Immature natural killer cell (primary cell): ENCODE data around the gene B4GALT6. TPM values are rescaled to one million over a fixed set of nuclear protein-coding genes. Genes with fewer than 3 reads are reported as not detected.
A peak's percentile ranks its signal among the peaks of the same experiment; 100 is the strongest.

Source experiments
- DNase-seq, 3 donors: peaks; one replicate each; pipeline ENCODE4 v3.0.0; 2022; ENCODE audit warnings: mixed read lengths in 1 of 3
- H3K27ac Mint-ChIP-seq, 6 donors: one replicate each; pipeline ENCODE4 v1.8.0; 2020; ENCODE audit warnings: mixed read lengths in 6 of 6, mild to moderate bottlenecking in 5 of 6, inconsistent platforms in 4 of 6, moderate library complexity in 3 of 6
- H3K27me3 Mint-ChIP-seq, 3 donors: one replicate each; pipeline ENCODE4 v1.8.0; 2020 to 2021; ENCODE audit warnings: low read depth in 3 of 3, mild to moderate bottlenecking in 3 of 3, mixed read lengths in 3 of 3, moderate library complexity in 3 of 3, inconsistent platforms in 1 of 3
- H3K36me3 Mint-ChIP-seq, 3 donors: one replicate each; pipeline ENCODE4 v1.8.0; 2020; ENCODE audit warnings: mixed read lengths in 3 of 3, inconsistent platforms in 2 of 3, mild to moderate bottlenecking in 2 of 3
- H3K4me1 Mint-ChIP-seq, 2 donors: one replicate each; pipeline ENCODE4 v1.8.0; 2020; ENCODE audit warnings: inconsistent platforms in 2 of 2, mild to moderate bottlenecking in 2 of 2, mixed read lengths in 2 of 2, moderate library complexity in 1 of 2
- H3K4me3 Mint-ChIP-seq, 5 donors: one replicate each; pipeline ENCODE4 v1.8.0; 2020; ENCODE audit warnings: mild to moderate bottlenecking in 5 of 5, mixed read lengths in 5 of 5, inconsistent platforms in 3 of 5, moderate library complexity in 3 of 5
- H3K9me3 Mint-ChIP-seq, 6 donors: one replicate each; pipeline ENCODE4 v1.8.0; 2020; ENCODE audit warnings: mild to moderate bottlenecking in 6 of 6, mixed read lengths in 6 of 6, inconsistent platforms in 4 of 6, moderate library complexity in 3 of 6
- polyA plus RNA-seq, 3 donors: library from polyadenylated mRNA; unstranded; fragments of 300-500 nt; fragmentation: Illumina TruSeq; gene quantifications; one replicate each; pipeline ENCODE4 v1.2.3, GENCODE V29; 2021

B4GALT6 gene
- polyA plus RNA-seq, 3 donors from 2014 or later: 0.83 to 3.2 (median 1.5) TPM

DNA sequence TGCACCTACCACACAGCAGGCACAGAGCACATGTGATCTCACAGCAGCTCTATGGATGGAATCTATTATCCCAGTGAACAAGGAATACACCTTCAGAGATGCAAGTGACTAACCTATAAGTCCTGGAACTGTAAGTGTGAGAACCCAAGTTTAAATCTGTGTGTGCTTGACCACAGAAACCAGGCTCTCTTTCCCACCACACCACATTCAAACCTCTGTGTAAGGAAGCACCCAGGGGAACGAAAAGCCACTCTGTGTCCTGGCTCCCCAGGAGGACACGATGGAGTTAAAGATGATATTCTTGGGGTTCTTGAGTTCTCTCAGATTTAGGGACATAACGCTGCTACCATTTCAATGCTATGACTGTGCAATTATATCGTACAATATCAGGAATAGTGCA, 53.8 kb downstream of the B4GALT6 start:
- Mint-ChIP-seq H3K36me3 (peaks cover 0 to 8% (median 5%) of the 10 kb centered on the region in 3 donors), H3K4me3 (no peak overlapping the region), H3K4me1 (peaks cover 49 to 52% of the 10 kb centered on the region in 2 donors), H3K27ac (peak overlapping the region in 5 of 6 donors; percentile 23 to 78 (median 24)), H3K27me3 (peaks cover 0 to 2% (median 0%) of the 10 kb centered on the region in 3 donors), H3K9me3 (no peaks in the 10 kb centered on the region)
- no peak for DNase-seq

DNA sequence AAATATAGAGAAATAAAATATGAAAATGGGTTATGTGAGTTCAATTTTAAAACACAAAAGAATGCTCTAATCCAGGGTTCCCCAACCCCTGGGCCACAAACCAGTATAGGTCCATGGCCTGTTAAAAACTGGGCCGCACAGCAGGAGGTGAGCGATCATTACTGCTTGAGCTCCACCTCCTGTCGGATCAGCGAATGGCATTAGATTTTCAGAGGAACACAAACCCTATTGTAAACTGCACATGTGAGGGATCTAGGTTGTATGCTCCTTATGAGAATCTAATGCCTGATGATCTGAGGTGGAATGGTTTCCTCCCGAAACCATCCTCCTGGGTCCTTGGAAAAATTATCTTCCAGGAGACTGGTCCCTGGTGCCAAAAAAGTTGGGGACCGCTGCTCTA, 58.0 kb downstream of the B4GALT6 start:
- Mint-ChIP-seq H3K9me3 (no peaks in the 10 kb centered on the region), H3K4me1 (peaks cover 16% of the 10 kb centered on the region in 2 donors)
- DNase-seq: no peak

DNA sequence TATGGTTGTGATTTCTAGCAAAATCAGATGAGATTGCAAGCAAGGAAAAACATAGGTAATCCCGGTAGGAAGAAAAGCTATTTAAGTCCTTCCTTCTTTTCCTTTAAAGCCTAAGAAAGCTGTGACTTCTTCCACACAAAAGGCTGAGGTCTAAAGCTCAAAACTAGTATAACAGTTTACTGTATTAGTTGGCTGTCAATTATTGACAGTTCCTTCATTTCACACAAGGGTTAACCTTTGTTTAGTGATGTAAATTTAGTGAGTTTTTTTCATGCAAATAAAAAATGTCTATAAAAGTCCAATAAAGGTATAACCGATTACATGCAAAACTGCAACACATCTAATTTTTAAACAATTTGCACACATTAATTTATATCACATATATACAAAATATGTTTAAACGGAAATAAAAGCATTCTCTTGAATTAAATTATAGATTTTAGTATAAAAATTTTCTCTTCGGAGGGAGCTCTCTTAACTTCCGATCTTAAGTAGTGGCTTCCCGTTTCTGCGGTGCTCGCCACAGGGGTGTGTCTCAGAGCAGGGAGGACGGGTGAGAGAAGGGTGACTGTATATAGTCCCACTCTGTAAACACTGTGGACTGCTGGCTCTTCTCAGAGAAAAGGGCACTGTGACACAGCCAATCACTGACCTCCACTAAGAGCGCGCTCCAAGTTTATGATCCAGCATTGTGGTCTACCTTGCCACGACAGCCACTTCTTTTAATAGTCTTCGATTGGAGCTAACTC, 59.3 kb downstream of the B4GALT6 start:
- Mint-ChIP-seq H3K4me1 (peaks cover 6 to 7% of the 10 kb centered on the region in 2 donors), H3K4me3 (peak overlapping the region in 1 of 5 donors; percentile 59), H3K36me3 (peaks cover 0 to 9% (median 5%) of the 10 kb centered on the region in 3 donors), H3K27ac (peak overlapping the region in 1 of 6 donors; percentile 28), H3K9me3 (no peaks in the 10 kb centered on the region), H3K27me3 (peaks cover 0 to 2% (median 0%) of the 10 kb centered on the region in 3 donors)
- no peak for DNase-seq

More for the DNA sequence above, 58.0 kb downstream of the B4GALT6 start:
- Mint-ChIP-seq H3K36me3 (peaks cover 0 to 9% (median 5%) of the 10 kb centered on the region in 3 donors), H3K4me3 (no peak overlapping the region), H3K27me3 (peaks cover 0 to 2% (median 0%) of the 10 kb centered on the region in 3 donors), H3K27ac (no peak overlapping the region)

DNA sequence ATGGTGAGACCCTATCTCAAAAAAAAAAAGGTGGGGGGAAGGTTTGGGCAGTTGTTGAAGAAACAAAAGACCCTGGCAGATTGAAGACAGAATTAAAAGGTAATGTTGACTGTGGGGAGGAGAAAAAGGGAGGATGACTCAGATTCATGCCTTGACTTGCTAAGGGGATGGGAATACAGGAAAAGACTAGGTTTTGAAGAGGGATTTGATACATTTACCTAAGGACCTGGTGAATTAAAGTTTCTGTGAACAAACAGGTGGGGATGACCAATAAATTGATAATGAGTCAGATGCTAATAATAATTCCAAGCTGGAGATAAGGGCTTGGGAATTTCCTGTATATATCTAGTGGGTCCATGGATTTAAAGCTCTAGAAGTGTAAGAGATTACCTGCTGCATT, 65.1 kb downstream of the B4GALT6 start:
- DNase-seq: no peak

DNA sequence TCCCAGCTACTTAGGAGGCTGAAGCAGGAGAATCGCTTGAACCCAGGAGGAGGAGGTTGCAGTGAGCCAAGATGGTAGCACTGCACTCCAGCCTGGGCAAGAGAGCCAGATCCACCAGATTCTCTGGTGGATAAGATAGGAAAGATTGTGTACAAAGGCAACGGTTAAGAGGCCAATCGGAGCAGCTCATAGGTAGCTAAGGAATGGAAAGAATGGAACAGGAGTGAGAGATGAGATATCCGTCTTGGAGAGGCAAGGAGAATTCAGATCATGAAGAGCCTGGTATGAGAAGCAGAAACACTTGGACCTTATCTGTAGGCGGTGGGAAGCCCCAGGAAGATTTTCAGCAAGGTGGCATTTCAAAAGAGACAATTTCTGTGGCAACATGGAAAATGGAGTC, 65.6 kb downstream of the B4GALT6 start:
- Mint-ChIP-seq H3K36me3 (peaks cover 0 to 7% (median 4%) of the 10 kb centered on the region in 3 donors), H3K4me1 (no peaks in the 10 kb centered on the region), H3K27me3 (peaks cover 0 to 3% (median 1%) of the 10 kb centered on the region in 3 donors), H3K27ac (peak overlapping the region in 1 of 6 donors; percentile 18), H3K9me3 (no peaks in the 10 kb centered on the region), H3K4me3 (no peak overlapping the region)
- DNase-seq: no peak

More for the DNA sequence above, 65.1 kb downstream of the B4GALT6 start:
- H3K27me3 Mint-ChIP-seq: peaks cover 0 to 3% (median 1%) of the 10 kb centered on the region in 3 donors
- H3K36me3 Mint-ChIP-seq: peaks cover 0 to 7% (median 4%) of the 10 kb centered on the region in 3 donors
- H3K27ac Mint-ChIP-seq: no peak overlapping the region
- no peak overlapping the region for H3K4me3 Mint-ChIP-seq
- no peaks in the 10 kb centered on the region for H3K9me3 Mint-ChIP-seq
- no peaks in the 10 kb centered on the region for H3K4me1 Mint-ChIP-seq

DNA sequence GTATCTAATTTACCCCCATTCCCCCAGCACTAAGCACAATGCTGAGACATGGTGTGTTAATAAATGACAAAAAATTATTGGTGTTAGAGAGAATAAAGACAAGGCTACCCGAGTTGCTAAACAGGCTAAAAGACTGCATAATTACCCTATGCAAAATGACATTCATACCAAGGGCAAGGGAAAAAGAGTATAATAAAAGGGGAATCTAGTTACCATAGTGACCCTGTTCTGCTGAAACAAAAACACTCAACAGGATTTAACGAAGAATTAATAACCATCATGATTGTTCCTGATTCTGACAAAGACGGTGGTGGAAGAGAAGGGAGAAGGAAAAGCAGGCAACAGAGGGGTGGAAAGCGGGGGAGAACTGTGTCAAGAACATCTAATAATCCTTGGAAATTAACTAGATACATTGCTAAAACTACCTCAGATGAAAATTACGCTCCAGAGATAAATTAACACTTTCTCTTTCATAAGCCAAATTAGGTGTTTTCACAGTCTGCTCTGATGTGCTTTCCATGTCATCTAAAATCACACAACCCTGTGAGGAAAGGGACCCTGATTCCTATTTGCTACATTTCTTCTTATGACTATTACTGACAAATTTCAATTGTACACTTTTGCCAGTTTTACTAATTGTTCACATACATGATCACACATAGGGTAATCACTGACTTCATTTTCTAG, 67.2 kb downstream of the B4GALT6 start:
- no peaks in the 10 kb centered on the region for H3K9me3 Mint-ChIP-seq
- peaks cover 0 to 3% (median 1%) of the 10 kb centered on the region in 3 donors for H3K27me3 Mint-ChIP-seq
- H3K4me3 Mint-ChIP-seq: no peak overlapping the region
- peak overlapping the region in 1 of 6 donors; percentile 32 for H3K27ac Mint-ChIP-seq
- no peak for DNase-seq
- peaks cover 0 to 7% (median 4%) of the 10 kb centered on the region in 3 donors for H3K36me3 Mint-ChIP-seq
- H3K4me1 Mint-ChIP-seq: no peaks in the 10 kb centered on the region

DNA sequence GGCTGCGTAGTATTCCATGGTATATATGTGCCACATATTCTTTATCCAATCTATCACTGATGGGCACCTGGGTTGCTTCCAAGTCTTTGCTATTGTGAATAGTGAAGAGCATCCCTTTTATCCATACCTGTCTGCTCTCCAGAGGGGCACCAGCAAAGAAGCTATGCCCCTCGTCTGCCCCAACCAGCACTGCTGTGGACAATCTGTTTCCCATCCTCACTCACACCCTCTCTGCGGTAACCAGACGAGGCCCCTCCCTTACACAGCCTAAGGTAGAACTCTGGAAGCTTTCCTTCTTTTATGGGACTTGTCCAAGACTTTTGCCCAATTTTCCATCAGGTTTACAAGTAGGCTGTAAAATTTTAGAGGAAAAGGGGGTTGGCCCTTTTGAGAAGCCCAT, 67.8 kb downstream of the B4GALT6 start:
- Mint-ChIP-seq H3K27ac (no peak overlapping the region), H3K27me3 (peaks cover 0 to 3% (median 1%) of the 10 kb centered on the region in 3 donors), H3K9me3 (no peaks in the 10 kb centered on the region), H3K4me1 (no peaks in the 10 kb centered on the region), H3K4me3 (no peak overlapping the region), H3K36me3 (peaks cover 0 to 7% (median 4%) of the 10 kb centered on the region in 3 donors)
- DNase-seq: no peak

DNA sequence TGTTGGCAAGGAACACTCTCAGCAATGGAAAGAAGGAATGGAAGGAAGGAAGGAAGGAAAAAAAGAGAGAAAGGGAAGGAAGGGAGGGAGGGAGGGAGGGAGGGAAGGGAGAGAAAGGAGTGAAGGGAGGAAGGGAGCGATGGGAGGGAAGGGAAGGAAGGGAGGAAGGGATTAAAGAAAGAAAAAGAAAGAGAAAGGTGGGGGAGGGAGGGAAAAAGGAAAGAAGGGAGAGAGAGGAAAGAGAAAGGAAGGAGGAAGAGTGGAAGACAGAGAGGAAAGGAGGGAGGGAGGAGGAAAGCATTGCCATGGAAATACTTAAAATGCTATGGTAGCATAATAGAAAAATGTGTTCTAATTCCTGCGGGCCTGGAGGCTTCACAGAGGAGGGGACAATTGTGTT, 70.3 kb downstream of the B4GALT6 start:
- H3K27me3 Mint-ChIP-seq: peaks cover 2 to 3% (median 3%) of the 10 kb centered on the region in 3 donors
- H3K27ac Mint-ChIP-seq: peak overlapping the region in 1 of 6 donors; percentile 22
- H3K4me1 Mint-ChIP-seq: peaks cover 6 to 15% of the 10 kb centered on the region in 2 donors
- H3K36me3 Mint-ChIP-seq: peaks cover 0 to 4% (median under 1%) of the 10 kb centered on the region in 3 donors
- H3K9me3 Mint-ChIP-seq: no peaks in the 10 kb centered on the region
- no peak overlapping the region for H3K4me3 Mint-ChIP-seq
- DNase-seq: no peak

DNA sequence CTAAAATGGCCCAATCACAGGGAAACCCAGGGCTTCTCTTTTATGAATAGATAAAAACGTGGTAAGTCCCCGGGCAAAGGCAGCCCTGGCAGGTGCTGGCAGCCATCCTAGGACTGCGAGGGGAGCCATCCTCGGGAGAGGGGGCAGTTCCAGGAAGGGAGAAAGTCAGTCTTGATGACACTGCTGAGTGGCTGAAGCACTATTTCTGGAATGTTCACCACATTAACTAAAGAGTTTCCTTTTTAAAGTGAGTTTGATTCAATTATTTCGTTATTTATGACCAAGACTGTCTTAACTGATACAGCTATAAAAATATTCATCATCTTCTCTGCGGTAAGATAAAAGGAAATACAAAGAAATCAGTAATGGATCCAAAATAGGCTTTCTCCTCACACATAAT, 72.3 kb downstream of the B4GALT6 start:
- Mint-ChIP-seq H3K36me3 (no peaks in the 10 kb centered on the region), H3K9me3 (no peaks in the 10 kb centered on the region), H3K4me3 (no peak overlapping the region), H3K4me1 (peaks cover 6 to 15% of the 10 kb centered on the region in 2 donors), H3K27me3 (peaks cover 0 to 3% (median 2%) of the 10 kb centered on the region in 3 donors), H3K27ac (no peak overlapping the region)
- DNase-seq: no peak

DNA sequence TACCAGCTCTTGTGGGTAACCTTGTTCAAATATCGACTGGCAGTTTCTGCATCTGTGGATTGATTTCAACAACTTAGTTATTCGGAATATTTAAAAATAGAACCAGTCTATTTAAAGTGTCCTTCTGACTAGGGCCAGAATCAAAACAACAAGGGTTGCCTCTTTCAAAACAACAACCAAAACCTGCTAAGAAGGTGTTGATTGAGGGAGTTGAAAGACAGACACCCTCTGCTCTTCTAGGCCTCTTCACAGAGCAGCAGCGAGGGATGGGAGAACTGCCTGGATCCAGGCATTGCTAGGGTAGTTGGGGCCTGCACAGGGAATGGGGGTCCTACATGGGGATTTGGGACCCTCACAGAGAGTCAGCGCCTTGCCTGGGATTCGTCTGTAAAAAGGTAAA, 72.9 kb downstream of the B4GALT6 start:
- H3K27ac Mint-ChIP-seq: no peak overlapping the region
- no peaks in the 10 kb centered on the region for H3K36me3 Mint-ChIP-seq
- H3K4me3 Mint-ChIP-seq: no peak overlapping the region

DNA sequence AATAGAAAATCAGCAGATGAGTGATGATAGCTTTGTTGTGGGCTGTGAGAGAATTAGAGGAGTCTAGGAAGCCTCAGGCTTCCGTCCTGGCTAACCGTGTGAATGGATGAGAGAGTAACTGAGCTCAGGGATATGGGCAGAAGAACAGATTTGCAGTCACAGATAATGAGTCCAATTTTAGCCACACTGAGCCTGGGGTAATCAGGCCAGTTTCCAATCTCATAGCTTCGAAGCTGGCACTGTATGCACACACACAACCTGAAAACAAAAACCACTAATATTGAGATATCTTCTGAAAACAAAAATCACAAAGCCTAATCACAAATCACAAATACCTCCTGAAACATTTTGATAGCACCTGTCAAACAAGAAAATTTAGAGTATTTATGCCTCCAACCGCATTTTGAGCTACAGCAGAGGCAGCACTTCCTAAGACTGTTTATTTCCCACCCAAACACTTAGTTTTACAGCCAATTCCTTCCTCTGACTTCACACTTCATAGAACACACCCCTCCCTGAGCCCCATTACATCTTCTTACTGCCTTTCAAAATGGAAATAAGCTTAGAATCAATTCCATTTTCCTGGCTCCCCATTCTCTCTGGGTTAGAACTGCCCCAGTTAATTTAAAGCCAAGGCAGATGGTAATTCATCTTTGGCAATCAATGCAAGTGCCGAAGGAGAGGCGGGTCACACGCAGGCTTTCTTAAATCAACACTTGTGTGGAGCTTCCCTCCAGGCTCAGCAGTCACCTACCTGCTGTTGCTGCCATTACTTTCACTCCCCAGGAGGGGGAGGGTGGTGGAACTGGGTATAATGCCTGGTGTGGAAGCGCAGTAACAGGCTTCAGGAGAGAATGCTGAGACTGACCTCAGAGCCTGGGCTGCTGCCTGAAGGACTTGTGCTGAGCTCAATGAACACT, 73.8 kb downstream of the B4GALT6 start:
- peaks cover 6 to 15% of the 10 kb centered on the region in 2 donors for H3K4me1 Mint-ChIP-seq
- peak overlapping the region in 1 of 6 donors; percentile 18 for H3K27ac Mint-ChIP-seq
- H3K9me3 Mint-ChIP-seq: no peaks in the 10 kb centered on the region
- peaks cover 0 to 2% (median 1%) of the 10 kb centered on the region in 3 donors for H3K27me3 Mint-ChIP-seq
- no peak overlapping the region for H3K4me3 Mint-ChIP-seq
- no peaks in the 10 kb centered on the region for H3K36me3 Mint-ChIP-seq
- peak in 1 of 3 donors; percentile 14 for DNase-seq

More for the DNA sequence above, 72.9 kb downstream of the B4GALT6 start:
- H3K9me3 Mint-ChIP-seq: no peaks in the 10 kb centered on the region
- H3K27me3 Mint-ChIP-seq: peaks cover 0 to 2% (median 1%) of the 10 kb centered on the region in 3 donors
- peaks cover 6 to 15% of the 10 kb centered on the region in 2 donors for H3K4me1 Mint-ChIP-seq
- no peak for DNase-seq

DNA sequence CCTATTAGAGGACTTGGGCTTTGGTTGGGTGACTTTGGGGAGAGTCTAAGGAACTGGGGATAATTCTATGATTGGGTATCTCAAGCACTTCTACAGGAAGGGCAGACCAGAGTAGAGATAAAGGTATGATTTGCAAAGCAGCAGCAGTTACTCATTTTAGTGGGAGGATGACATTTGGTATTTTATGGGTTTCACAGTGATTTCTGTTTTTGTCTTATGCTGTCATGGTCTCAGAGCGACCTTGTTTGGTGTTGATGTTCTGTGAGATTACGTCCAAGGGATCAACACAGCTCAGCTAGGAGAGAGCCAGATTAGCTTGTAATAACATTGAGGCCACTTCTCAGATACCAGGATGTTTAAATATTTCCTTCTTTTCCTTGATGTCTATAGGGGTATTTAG, 74.5 kb downstream of the B4GALT6 start:
- H3K27me3 Mint-ChIP-seq: peaks cover 0 to 2% (median 1%) of the 10 kb centered on the region in 3 donors
- no peak for DNase-seq
- no peak overlapping the region for H3K4me3 Mint-ChIP-seq
- no peaks in the 10 kb centered on the region for H3K9me3 Mint-ChIP-seq
- H3K36me3 Mint-ChIP-seq: no peaks in the 10 kb centered on the region
- peaks cover 6 to 15% of the 10 kb centered on the region in 2 donors for H3K4me1 Mint-ChIP-seq
- H3K27ac Mint-ChIP-seq: peak overlapping the region in 1 of 6 donors; percentile 26

DNA sequence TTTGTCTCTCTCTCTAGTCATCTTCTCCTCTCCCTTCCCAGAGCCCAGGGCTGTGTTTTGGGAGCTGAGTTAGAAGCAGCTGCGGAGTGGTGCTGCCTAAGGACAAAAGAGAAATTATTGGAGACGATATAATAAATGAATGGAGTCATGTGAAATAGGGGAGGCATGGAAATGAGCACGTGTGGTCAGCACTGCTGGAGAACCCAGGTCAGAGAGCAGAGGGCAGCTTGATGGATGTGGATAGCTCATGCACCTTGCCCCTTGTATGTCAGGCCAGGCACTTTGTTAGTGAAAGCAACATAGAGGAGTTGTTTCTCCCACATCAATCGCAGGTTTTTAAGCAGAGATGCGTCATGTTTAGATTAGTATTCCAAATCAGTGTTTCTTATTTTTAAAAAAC, 77.0 kb downstream of the B4GALT6 start:
- no peak for DNase-seq
- H3K27me3 Mint-ChIP-seq: peaks cover 1 to 2% (median 2%) of the 10 kb centered on the region in 3 donors
- peaks cover 0 to 4% (median 0%) of the 10 kb centered on the region in 3 donors for H3K36me3 Mint-ChIP-seq
- H3K4me1 Mint-ChIP-seq: peaks cover 6 to 15% of the 10 kb centered on the region in 2 donors
- no peak overlapping the region for H3K4me3 Mint-ChIP-seq
- no peaks in the 10 kb centered on the region for H3K9me3 Mint-ChIP-seq
- no peak overlapping the region for H3K27ac Mint-ChIP-seq
